ENCODE results near the gene XRRA1.

The XRRA1 gene

DNA sequence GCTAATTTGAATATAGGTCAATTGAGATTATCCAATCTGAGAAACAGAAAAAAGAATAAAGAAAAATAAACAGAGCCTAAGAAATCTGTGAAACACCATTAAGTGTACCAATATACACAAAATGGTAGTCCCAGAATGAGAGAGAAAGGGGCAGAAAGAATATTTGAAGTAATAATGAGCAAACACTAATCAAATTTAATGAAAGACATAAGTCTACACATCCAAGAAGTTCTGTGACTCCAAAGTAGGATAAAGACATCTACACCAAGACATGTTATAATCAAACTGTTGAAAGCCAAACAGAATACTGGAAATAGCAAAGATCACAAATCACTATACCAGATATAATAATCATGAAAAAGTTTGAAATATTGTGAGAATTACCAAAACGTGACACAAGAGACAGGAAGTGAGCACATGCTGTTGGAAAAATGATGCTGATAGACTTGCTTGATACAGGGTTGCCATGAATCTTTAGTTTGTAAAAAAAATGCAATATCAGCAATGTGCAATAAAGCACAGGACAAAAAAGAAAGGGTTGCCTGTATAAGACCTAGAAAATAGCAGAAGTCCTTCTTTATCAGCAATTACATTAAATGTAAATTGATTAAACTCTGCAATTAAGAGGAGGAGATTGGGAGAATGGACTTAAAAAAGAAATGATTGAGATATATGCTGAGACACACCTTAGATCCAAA lies 124.5 kb downstream of the XRRA1 start:
- H3K36me3 ChIP-seq (ENCODE audit: insufficient read depth, low read length), result peaks cover 86% of the 10 kb centered on the region
- no peaks in the 10 kb centered on the region for H3K4me1 ChIP-seq (ENCODE audit: insufficient read depth, low read length)

DNA sequence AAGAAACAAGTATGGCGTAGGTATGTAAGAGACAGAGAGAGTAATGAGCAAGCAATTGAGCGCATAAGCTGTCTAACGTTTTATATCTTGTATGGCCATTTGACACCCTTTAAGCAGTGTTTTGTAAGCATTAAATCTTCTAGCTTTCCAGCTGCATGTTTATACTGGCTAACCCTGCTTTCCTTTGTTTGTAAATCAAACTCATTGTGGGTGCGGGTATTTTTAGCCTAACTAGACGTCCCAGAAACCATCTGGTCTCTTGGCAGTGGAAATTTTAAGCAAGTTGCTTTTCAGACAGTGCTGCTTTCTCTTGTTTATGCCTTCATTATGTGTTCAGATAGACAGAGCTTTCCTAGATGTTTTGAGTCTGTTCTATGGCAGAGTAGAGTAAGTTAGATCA lies 126.7 kb downstream of the XRRA1 start:
- Histone ChIP-seq H3K4me2 (ENCODE audit: insufficient read depth, low read length) (no peak overlapping the region), H3K27ac (ENCODE audit: low read length) (no peak overlapping the region), H4K20me1 (ENCODE audit: insufficient read depth, low read length) (no peaks in the 10 kb centered on the region), H3K4me1 (ENCODE audit: insufficient read depth, low read length) (no peaks in the 10 kb centered on the region), H3K27me3 (ENCODE audit: insufficient read depth, low read length, poor library complexity) (no peaks in the 10 kb centered on the region), H3K9ac (ENCODE audit: low read depth, low read length) (no peak overlapping the region), H3K4me3 (ENCODE audit: low read depth in 1 of 2, low read length in 2 of 2) (no peak overlapping the region), H2AFZ (ENCODE audit: low read depth, low read length) (no peak overlapping the region), H3K36me3 (ENCODE audit: insufficient read depth, low read length) (peaks cover 97% of the 10 kb centered on the region), H3K9me3 (ENCODE audit: insufficient read depth, low read length, severe bottlenecking) (peaks cover 45% of the 10 kb centered on the region), H3K79me2 (ENCODE audit: insufficient read depth, low read length) (peaks cover 10% of the 10 kb centered on the region; the same call in 1 of the 2 replicates)
- no peak for TF ChIP-seq EZH2 (IDR thresholded peaks at IDR 0.05; ENCODE audit: borderline replicate concordance, low read depth, low read length, severe bottlenecking)
- TF ChIP-seq, protein P1, sequence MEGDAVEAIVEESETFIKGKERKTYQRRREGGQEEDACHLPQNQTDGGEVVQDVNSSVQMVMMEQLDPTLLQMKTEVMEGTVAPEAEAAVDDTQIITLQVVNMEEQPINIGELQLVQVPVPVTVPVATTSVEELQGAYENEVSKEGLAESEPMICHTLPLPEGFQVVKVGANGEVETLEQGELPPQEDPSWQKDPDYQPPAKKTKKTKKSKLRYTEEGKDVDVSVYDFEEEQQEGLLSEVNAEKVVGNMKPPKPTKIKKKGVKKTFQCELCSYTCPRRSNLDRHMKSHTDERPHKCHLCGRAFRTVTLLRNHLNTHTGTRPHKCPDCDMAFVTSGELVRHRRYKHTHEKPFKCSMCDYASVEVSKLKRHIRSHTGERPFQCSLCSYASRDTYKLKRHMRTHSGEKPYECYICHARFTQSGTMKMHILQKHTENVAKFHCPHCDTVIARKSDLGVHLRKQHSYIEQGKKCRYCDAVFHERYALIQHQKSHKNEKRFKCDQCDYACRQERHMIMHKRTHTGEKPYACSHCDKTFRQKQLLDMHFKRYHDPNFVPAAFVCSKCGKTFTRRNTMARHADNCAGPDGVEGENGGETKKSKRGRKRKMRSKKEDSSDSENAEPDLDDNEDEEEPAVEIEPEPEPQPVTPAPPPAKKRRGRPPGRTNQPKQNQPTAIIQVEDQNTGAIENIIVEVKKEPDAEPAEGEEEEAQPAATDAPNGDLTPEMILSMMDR (IDR thresholded peaks at IDR 0.05; ENCODE audit: borderline replicate concordance, extremely low read depth, low read length, poor library complexity, severe bottlenecking), result no peak
- DNase-seq (no peak), ATAC-seq (ENCODE audit: insufficient read depth, low read depth) (no peak)

More for the DNA sequence above, 124.5 kb downstream of the XRRA1 start:
- Histone ChIP-seq H3K27me3 (ENCODE audit: insufficient read depth, low read length, poor library complexity) (no peaks in the 10 kb centered on the region), H3K27ac (ENCODE audit: low read length) (no peak overlapping the region), H2AFZ (ENCODE audit: low read depth, low read length) (no peak overlapping the region), H3K79me2 (ENCODE audit: insufficient read depth, low read length) (peaks cover 10% of the 10 kb centered on the region; the same call in 1 of the 2 replicates), H3K9ac (ENCODE audit: low read depth, low read length) (no peak overlapping the region), H3K4me3 (ENCODE audit: low read depth in 1 of 2, low read length in 2 of 2) (no peak overlapping the region), H4K20me1 (ENCODE audit: insufficient read depth, low read length) (no peaks in the 10 kb centered on the region), H3K9me3 (ENCODE audit: insufficient read depth, low read length, severe bottlenecking) (peaks cover 49% of the 10 kb centered on the region), H3K4me2 (ENCODE audit: insufficient read depth, low read length) (no peak overlapping the region)
- ATAC-seq (ENCODE audit: insufficient read depth, low read depth) (no peak), DNase-seq (no peak)
- TF ChIP-seq, protein P1 (IDR thresholded peaks at IDR 0.05; ENCODE audit: borderline replicate concordance, extremely low read depth, low read length, poor library complexity, severe bottlenecking), result no peak
- no peak for TF ChIP-seq EZH2 (IDR thresholded peaks at IDR 0.05; ENCODE audit: borderline replicate concordance, low read depth, low read length, severe bottlenecking)

DNA sequence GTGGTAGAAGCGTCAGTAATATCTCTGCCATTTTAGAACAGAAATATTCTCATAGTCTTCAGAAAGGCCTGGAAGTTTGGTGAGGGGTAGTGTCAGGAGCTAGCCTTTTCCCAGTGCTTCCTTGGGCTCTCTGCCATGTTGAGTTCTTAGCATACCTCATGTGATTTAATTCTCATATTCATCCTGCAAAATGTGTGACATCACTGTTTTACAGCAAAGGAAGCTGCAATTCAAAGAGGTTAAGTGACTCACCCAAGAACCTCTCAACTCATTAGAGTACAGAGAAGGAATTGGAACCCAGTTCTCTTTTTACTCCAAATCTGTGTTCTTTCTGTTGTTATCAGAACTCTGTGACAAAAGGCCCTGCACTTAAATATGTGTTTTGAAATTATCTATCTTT lies 128.1 kb downstream of the XRRA1 start:
- no peak for DNase-seq
- H3K27ac ChIP-seq (ENCODE audit: low read length), result no peak overlapping the region

More for the DNA sequence above, 128.1 kb downstream of the XRRA1 start:
- Histone ChIP-seq H4K20me1 (ENCODE audit: insufficient read depth, low read length) (no peaks in the 10 kb centered on the region; the same call in 1 of the 2 replicates), H2AFZ (ENCODE audit: low read depth, low read length) (no peak overlapping the region), H3K4me1 (ENCODE audit: insufficient read depth, low read length) (no peaks in the 10 kb centered on the region), H3K4me2 (ENCODE audit: insufficient read depth, low read length) (no peak overlapping the region), H3K36me3 (ENCODE audit: insufficient read depth, low read length) (peaks cover 96% of the 10 kb centered on the region), H3K9me3 (ENCODE audit: insufficient read depth, low read length, severe bottlenecking) (peaks cover 32% of the 10 kb centered on the region), H3K4me3 (ENCODE audit: low read depth in 1 of 2, low read length in 2 of 2) (no peak overlapping the region), H3K27me3 (ENCODE audit: insufficient read depth, low read length, poor library complexity) (no peaks in the 10 kb centered on the region), H3K79me2 (ENCODE audit: insufficient read depth, low read length) (peaks cover 13% of the 10 kb centered on the region; the same call in 1 of the 2 replicates), H3K9ac (ENCODE audit: low read depth, low read length) (no peak overlapping the region)
- ATAC-seq (ENCODE audit: insufficient read depth, low read depth), result no peak
- TF ChIP-seq EZH2 (IDR thresholded peaks at IDR 0.05; ENCODE audit: borderline replicate concordance, low read depth, low read length, severe bottlenecking), result no peak
- TF ChIP-seq, protein P1 (IDR thresholded peaks at IDR 0.05; ENCODE audit: borderline replicate concordance, extremely low read depth, low read length, poor library complexity, severe bottlenecking), result no peak
